ENCODE measurements around the gene ELF1.

- TF ChIP-seq, protein P1, sequence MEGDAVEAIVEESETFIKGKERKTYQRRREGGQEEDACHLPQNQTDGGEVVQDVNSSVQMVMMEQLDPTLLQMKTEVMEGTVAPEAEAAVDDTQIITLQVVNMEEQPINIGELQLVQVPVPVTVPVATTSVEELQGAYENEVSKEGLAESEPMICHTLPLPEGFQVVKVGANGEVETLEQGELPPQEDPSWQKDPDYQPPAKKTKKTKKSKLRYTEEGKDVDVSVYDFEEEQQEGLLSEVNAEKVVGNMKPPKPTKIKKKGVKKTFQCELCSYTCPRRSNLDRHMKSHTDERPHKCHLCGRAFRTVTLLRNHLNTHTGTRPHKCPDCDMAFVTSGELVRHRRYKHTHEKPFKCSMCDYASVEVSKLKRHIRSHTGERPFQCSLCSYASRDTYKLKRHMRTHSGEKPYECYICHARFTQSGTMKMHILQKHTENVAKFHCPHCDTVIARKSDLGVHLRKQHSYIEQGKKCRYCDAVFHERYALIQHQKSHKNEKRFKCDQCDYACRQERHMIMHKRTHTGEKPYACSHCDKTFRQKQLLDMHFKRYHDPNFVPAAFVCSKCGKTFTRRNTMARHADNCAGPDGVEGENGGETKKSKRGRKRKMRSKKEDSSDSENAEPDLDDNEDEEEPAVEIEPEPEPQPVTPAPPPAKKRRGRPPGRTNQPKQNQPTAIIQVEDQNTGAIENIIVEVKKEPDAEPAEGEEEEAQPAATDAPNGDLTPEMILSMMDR (IDR thresholded peaks at IDR 0.05 in 2 of 3, conservative IDR thresholded peaks at IDR 0.05 in 1 of 3; ENCODE audit: control insufficient read depth in 2 of 3, extremely low read depth in 1 of 3, insufficient read depth in 1 of 3, low read depth in 3 of 3, low read length in 3 of 3), result no peak
- TF ChIP-seq, protein P2, sequence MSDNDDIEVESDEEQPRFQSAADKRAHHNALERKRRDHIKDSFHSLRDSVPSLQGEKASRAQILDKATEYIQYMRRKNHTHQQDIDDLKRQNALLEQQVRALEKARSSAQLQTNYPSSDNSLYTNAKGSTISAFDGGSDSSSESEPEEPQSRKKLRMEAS (IDR thresholded peaks at IDR 0.05; ENCODE audit: low read depth, low read length), result no peak
- TF ChIP-seq CEBPB (IDR thresholded peaks at IDR 0.05; ENCODE audit: borderline replicate concordance in 1 of 2, low read depth in 2 of 2, low read length in 2 of 2), result no peak
- no peak for TF ChIP-seq MTA3 (IDR thresholded peaks at IDR 0.05; ENCODE audit: borderline replicate concordance, low read length)
- no peak for TF ChIP-seq LARP7 (IDR thresholded peaks at IDR 0.05)
- no peak for TF ChIP-seq POLR2A (IDR thresholded peaks at IDR 0.05; ENCODE audit: low read depth, low read length)
- TF ChIP-seq POLR2AphosphoS5 (IDR thresholded peaks at IDR 0.05; ENCODE audit: low read length), result no peak
- TF ChIP-seq FOXK2 (IDR thresholded peaks at IDR 0.05), result no peak
Measured at GRCh38 chr13:40987606-40988280, 31.4 kb downstream of the ELF1 start.
